Activated naive CD4-positive, alpha-beta T cell treated with anti-CD3 and anti-CD28 coated beads, Interleukin-2, amount 50 U/mL, for 16 hours (primary cell): ENCODE data around the gene RNF11.

Source experiments
- DNase-seq: peaks from one replicate; pipeline ENCODE4 v3.0.0-alpha.2; 2020

The RNF11 gene

GRCh38 chr1:51298322-51298705 is 62.2 kb downstream of the RNF11 start:
- DNase-seq: no peak

- DNase-seq: no peak
Observed at GRCh38 chr1:51299185-51299885, 63.3 kb downstream of the RNF11 start.

GRCh38 chr1:51299981-51300670 is 64.1 kb downstream of the RNF11 start:
- DNase-seq: no peak

- no peak for DNase-seq
Observed at GRCh38 chr1:51301152-51301843, 65.2 kb downstream of the RNF11 start.

GRCh38 chr1:51301844-51302162 is 65.7 kb downstream of the RNF11 start:
- no peak for DNase-seq

GRCh38 chr1:51302270-51302669 is 66.2 kb downstream of the RNF11 start:
- DNase-seq: no peak

GRCh38 chr1:51302746-51303145 is 66.7 kb downstream of the RNF11 start:
- DNase-seq: no peak

GRCh38 chr1:51303315-51303714 is 67.2 kb downstream of the RNF11 start:
- no peak for DNase-seq

- no peak for DNase-seq
Observed at GRCh38 chr1:51303751-51304251, 67.7 kb downstream of the RNF11 start.

- DNase-seq: no peak
Observed at GRCh38 chr1:51304360-51304759, 68.3 kb downstream of the RNF11 start.

- no peak for DNase-seq
Observed at GRCh38 chr1:51305371-51305823, 69.3 kb downstream of the RNF11 start.

- DNase-seq: no peak
Observed at GRCh38 chr1:51306950-51307349, 70.9 kb downstream of the RNF11 start.

- DNase-seq: no peak
Observed at GRCh38 chr1:51308636-51309035, 72.6 kb downstream of the RNF11 start.

GRCh38 chr1:51309291-51309690 is 73.2 kb downstream of the RNF11 start:
- no peak for DNase-seq

GRCh38 chr1:51310871-51311613 is 75.0 kb downstream of the RNF11 start:
- no peak for DNase-seq

GRCh38 chr1:51311826-51312225 is 75.8 kb downstream of the RNF11 start:
- no peak for DNase-seq

GRCh38 chr1:51312718-51313117 is 76.6 kb downstream of the RNF11 start:
- no peak for DNase-seq

- DNase-seq: no peak
Observed at GRCh38 chr1:51313268-51313852, 77.3 kb downstream of the RNF11 start.

- DNase-seq: no peak
Observed at GRCh38 chr1:51313961-51314777, 78.1 kb downstream of the RNF11 start.

- DNase-seq: no peak
Observed at GRCh38 chr1:51314974-51315373, 78.9 kb downstream of the RNF11 start.

GRCh38 chr1:51316113-51316845 is 80.2 kb downstream of the RNF11 start:
- no peak for DNase-seq
